GM21515 (cell line): ENCODE data around the gene NUDT1.

Experiments used
- ATAC-seq: cut with Tn5 transposase; IDR thresholded peaks from one replicate; pipeline ENCODE4 v1.9.1; 2021; ENCODE audit not compliant: unreplicated experiment

NUDT1 gene

DNA sequence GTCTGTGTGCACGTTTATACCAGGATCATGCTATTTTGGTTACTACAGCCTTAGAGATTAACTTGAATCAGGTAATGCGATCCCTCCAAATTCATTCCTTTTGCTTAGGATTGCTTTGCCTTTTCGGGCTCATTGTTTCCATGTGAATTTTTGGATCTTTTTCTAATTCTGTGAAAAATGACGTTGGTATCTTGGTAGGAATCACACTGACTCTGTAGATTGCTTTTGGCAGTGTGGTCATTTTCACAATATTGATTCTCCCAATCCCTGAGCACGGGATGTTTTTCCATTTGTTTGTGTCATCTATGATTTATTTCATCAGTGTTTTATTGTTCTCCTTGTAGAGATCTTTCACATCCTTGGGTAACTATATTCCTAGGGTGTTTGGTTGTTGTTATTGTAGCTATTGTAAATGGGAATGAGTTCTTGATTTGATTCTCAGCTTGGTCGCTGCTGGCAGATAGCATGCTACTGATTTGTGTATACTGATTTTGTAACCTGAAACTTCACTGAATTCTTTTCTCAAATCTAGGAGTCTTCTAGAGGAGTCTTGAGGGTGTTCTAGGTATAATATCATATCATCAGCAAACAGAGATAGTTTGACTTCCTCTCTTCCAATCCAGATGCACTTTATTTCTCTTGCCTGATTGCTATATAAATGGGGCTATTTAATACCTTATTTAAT lies 54.1 kb downstream of the NUDT1 start:
- no peak for ATAC-seq

DNA sequence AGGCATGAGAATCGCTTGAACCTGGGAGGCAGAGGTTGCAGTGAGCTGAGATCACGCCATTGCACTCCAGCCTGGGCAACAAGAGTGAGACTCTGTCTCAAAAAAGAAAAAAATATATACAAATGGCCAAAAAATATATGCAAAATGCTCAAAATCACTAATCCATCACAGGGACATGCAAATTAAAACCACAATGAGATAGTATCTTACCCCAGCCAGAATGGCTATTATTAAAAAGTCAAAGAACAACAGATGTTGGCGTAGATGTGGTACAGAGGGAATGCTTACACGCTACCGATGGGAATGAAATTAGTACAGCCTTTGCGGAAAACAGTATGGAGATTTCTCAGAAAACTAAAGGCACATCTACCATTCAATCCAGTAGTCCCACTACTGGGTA lies 54.8 kb downstream of the NUDT1 start:
- ATAC-seq, result no peak

DNA sequence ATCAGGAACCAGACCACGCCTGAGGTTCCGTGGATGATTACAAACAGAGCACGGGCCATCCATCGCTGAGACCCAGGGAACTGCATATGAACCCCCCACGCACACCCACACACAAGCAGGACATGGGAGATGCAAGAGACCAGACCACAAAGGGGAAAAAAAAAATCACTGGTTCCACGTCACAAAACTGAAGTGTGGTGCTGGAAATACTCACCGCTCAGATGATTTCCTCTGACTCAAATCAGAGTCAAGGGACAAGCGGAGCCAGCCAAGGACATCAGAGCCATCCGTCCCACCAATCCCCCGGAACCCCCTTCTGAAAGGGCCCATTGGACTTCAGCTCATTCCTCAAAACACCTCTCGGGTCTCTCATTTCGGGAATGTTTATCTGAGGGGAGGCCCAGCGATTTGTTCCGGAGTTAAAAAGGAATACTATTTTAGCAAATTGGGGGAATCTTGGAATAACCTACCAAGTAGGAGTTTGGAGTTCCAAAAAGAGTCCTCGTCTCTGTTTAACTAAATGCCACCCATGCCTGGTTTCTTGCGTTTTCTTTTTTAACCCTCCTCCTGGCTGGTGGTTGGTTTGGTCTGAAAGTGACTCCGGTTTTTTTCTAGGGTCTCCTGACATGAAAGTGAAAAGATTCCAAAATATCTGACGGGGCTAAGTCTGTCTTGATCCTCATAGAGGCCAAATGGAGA lies 57.3 kb downstream of the NUDT1 start:
- peak; percentile 52 for ATAC-seq

DNA sequence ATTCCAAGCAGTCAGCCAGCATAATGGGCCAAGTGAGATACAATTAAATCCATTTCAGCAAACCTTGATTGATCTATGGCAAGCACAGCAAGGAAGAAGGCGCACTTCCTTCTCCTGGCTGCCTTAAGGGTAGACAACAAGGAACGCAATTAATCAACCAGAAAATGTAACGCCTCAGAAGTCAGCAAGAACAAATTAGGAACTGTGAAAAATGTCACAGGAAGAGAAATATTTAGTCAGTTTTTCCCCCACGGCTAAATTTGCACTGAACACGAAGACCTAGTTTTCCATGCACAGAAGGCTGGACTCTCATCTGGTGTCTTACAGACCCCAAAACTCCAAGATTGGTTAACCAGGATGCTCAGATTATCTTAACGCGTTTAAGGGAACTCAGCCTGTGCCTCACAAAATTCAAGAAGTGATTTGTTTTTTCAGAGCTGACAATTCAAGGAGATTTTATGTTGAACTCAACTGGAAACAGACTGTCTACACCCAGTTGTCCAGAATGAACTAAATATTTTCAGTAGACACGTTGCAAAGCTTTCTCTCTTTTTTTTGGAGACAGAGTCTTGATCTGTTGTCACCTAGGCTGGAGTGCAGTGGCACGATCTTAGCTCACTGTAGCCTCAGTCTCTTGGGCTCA lies 58.0 kb downstream of the NUDT1 start:
- no peak for ATAC-seq
